MM.1S (cell line): Measurements from ENCODE around the gene NTPCR.

ENCODE experiments used
- DNase-seq: peaks from one replicate; pipeline ENCODE4 v3.0.0-alpha.2; 2015
- H2AFZ ChIP-seq: fragments of 300-600 bp; sonication (generic); 2 replicates; pipeline ENCODE4 v1.6.0; 2016; ENCODE audit warnings: antibody characterized with exemption, low read length
- H3F3A ChIP-seq: fragments of 300-600 bp; sonication (generic); 2 replicates; pipeline ENCODE4 v1.6.1; 2016; ENCODE audit warnings: mild to moderate bottlenecking, antibody characterized with exemption, low read length, moderate library complexity, mixed read lengths; ENCODE audit not compliant: insufficient read depth
- H3K27ac ChIP-seq: fragments of 300-600 bp; sonication (generic); 2 replicates; pipeline ENCODE4 v1.5.1; 2016; ENCODE audit warnings: mild to moderate bottlenecking, low read length
- H3K27me3 ChIP-seq: fragments of 300-600 bp; sonication (generic); replicated peaks from 2 replicates; pipeline ENCODE4 v1.6.0; 2016; ENCODE audit warnings: low read length; ENCODE audit not compliant: insufficient read depth
- H3K36me3 ChIP-seq: fragments of 300-600 bp; sonication (generic); replicated peaks from 2 replicates; pipeline ENCODE4 v1.6.1; 2016; ENCODE audit warnings: mild to moderate bottlenecking, low read length, mixed read lengths; ENCODE audit not compliant: insufficient read depth
- H3K4me1 ChIP-seq: fragments of 300-600 bp; sonication (generic); 2 replicates; pipeline ENCODE4 v1.6.1; 2016; ENCODE audit warnings: low read length, mixed read lengths
- H3K4me2 ChIP-seq: fragments of 300-600 bp; sonication (generic); 2 replicates; pipeline ENCODE4 v1.6.0; 2016; ENCODE audit warnings: low read depth, low read length
- H3K4me3 ChIP-seq: fragments of 300-600 bp; sonication (generic); 2 replicates; pipeline ENCODE4 v1.5.1; 2016; ENCODE audit warnings: low read length, mixed read lengths
- H3K79me2 ChIP-seq: fragments of 300-600 bp; sonication (generic); 2 replicates; pipeline ENCODE4 v1.6.1; 2016; ENCODE audit warnings: mixed run types, low read length, mixed read lengths
- H3K9ac ChIP-seq: fragments of 300-600 bp; sonication (generic); 2 replicates; pipeline ENCODE4 v1.6.1; 2016; ENCODE audit warnings: low read length, mixed read lengths
- H3K9me2 ChIP-seq: fragments of 300-600 bp; sonication (generic); replicated peaks from 2 replicates; pipeline ENCODE4 v1.6.1; 2016; ENCODE audit warnings: mild to moderate bottlenecking, low read length, mixed read lengths; ENCODE audit not compliant: insufficient read depth
- H3K9me3 ChIP-seq: fragments of 300-600 bp; sonication (generic); replicated peaks from 2 replicates; pipeline ENCODE4 v1.6.1; 2016; ENCODE audit warnings: mild to moderate bottlenecking, low read length, mixed read lengths; ENCODE audit not compliant: insufficient read depth
- H4K20me1 ChIP-seq: fragments of 300-600 bp; sonication (generic); 2 replicates; pipeline ENCODE4 v1.6.1; 2016; ENCODE audit warnings: mild to moderate bottlenecking, low read length, moderate library complexity, mixed read lengths; ENCODE audit not compliant: insufficient read depth
- EZH2 ChIP-seq: fragments of 300-600 bp; sonication (generic); optimal IDR thresholded peaks from 2 replicates; pipeline ENCODE3; 2017; ENCODE audit warnings: low read depth, mild to moderate bottlenecking, antibody characterized with exemption, low read length, mixed read lengths
- EZH2phosphoT487 ChIP-seq: fragments of 300-600 bp; sonication (generic); IDR thresholded peaks from 2 replicates; pipeline ENCODE4 v1.6.1; 2018; ENCODE audit warnings: antibody characterized with exemption, low read length
- TF ChIP-seq, protein P1 (sequence below): fragments of 300-600 bp; sonication (generic); IDR thresholded peaks from 2 replicates; pipeline ENCODE4 v1.5.1; 2016; ENCODE audit warnings: antibody characterized with exemption, low read length, mixed read lengths

NTPCR gene

GRCh38 chr1:232969799-232970198 is 19.4 kb downstream of the NTPCR start:
- Histone ChIP-seq H3K9me3 (no peaks in the 10 kb centered on the region), H3K36me3 (0 out of 2 replicates have a peak, but pooled peaks cover 4% of the 10 kb centered on the region), H3K27ac (no peak overlapping the region), H3F3A (no peaks in the 10 kb centered on the region), H3K4me3 (no peak overlapping the region), H2AFZ (no peak overlapping the region), H3K27me3 (no peaks in the 10 kb centered on the region), H3K79me2 (no peaks in the 10 kb centered on the region), H3K4me2 (no peak overlapping the region), H3K4me1 (no peaks in the 10 kb centered on the region), H3K9ac (no peak overlapping the region), H4K20me1 (no peaks in the 10 kb centered on the region), H3K9me2 (no peaks in the 10 kb centered on the region)
- TF ChIP-seq, protein P1, sequence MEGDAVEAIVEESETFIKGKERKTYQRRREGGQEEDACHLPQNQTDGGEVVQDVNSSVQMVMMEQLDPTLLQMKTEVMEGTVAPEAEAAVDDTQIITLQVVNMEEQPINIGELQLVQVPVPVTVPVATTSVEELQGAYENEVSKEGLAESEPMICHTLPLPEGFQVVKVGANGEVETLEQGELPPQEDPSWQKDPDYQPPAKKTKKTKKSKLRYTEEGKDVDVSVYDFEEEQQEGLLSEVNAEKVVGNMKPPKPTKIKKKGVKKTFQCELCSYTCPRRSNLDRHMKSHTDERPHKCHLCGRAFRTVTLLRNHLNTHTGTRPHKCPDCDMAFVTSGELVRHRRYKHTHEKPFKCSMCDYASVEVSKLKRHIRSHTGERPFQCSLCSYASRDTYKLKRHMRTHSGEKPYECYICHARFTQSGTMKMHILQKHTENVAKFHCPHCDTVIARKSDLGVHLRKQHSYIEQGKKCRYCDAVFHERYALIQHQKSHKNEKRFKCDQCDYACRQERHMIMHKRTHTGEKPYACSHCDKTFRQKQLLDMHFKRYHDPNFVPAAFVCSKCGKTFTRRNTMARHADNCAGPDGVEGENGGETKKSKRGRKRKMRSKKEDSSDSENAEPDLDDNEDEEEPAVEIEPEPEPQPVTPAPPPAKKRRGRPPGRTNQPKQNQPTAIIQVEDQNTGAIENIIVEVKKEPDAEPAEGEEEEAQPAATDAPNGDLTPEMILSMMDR = no peak
- no peak for TF ChIP-seq EZH2
- no peak for TF ChIP-seq EZH2phosphoT487
- no peak for DNase-seq

DNA sequence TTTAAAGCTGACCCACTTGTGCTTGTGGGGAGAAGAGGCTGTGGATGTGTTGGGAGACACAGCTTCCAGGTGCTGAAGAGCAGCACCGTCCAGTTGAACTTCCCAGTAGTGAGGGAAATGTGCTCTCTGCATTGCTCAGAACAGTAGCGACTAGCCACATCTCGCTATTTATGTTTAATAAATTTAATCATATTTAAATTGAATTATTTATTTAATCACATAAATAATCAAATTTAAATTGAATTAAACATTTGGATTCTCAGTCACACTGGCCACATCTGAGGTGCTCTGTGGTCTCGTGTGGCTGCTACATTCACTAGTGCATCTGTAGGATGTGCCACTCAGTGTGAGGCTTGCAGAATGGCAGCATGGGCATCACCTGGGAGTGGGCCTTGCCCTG is 20.1 kb downstream of the NTPCR start:
- H3K9me3 ChIP-seq = no peaks in the 10 kb centered on the region
- no peak overlapping the region for H3K9ac ChIP-seq
- H3K4me2 ChIP-seq = no peak overlapping the region
- H3K27ac ChIP-seq = no peak overlapping the region
- H3K4me3 ChIP-seq = no peak overlapping the region
- H3K27me3 ChIP-seq = no peaks in the 10 kb centered on the region
- TF ChIP-seq, protein P1 = no peak
- TF ChIP-seq EZH2 = no peak
- TF ChIP-seq EZH2phosphoT487 = no peak
- H2AFZ ChIP-seq = no peak overlapping the region
- no peaks in the 10 kb centered on the region for H3F3A ChIP-seq
- H3K9me2 ChIP-seq = no peaks in the 10 kb centered on the region
- DNase-seq = no peak
- H3K36me3 ChIP-seq = 0 out of 2 replicates have a peak, but pooled peaks cover 4% of the 10 kb centered on the region
- H3K4me1 ChIP-seq = no peaks in the 10 kb centered on the region
- no peaks in the 10 kb centered on the region for H4K20me1 ChIP-seq
- no peaks in the 10 kb centered on the region for H3K79me2 ChIP-seq

DNA sequence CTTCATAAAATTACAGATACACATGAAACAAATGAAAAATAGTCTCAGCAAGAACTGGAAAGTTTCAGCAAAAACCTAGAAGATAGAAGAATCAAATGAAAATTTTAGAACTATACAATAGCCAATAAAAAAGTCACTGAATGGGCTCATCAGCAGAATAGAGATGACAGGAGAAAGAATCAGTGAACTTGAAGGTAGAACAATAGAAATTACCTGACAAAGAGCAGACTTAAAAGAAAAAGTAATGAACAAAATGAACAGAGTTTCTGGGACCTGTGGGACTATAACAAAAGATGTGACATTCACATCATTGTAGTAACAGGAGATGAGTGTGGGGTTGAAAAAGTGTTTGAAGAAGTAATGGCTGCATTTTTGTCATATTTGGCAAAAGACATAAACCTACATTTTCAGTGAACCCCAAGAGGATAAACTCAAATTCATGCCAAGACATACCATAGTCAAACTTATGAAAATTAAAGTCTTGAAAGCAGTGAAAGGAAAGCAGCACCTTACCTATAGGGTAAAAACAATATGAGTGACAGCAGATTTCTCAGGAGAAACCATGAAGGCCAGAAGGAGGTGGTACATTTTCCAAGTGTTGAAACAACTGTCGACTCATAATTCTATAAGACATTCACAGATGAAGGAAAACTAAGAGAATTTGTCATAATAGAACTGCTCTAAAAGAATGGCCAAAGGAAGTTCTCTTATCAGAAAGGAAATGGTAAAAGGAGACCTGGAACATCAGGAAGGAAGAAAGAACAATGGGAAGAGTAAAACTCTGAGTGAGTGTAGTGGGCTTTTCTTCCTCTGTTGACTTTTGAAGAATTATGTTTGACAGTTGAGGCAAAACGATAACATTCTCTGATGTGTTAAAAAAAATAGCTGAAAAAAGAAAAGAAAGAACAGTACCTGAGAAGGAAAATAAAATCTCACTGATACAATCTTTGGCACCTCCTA is 23.5 kb downstream of the NTPCR start:
- no peaks in the 10 kb centered on the region for H3K27me3 ChIP-seq
- no peak overlapping the region for H3K27ac ChIP-seq
- H3K4me1 ChIP-seq = no peaks in the 10 kb centered on the region
- no peaks in the 10 kb centered on the region for H4K20me1 ChIP-seq
- H3K9me2 ChIP-seq = no peaks in the 10 kb centered on the region
- DNase-seq = no peak
- H3K4me2 ChIP-seq = no peak overlapping the region
- no peak for TF ChIP-seq EZH2
- TF ChIP-seq, protein P1 = no peak
- TF ChIP-seq EZH2phosphoT487 = no peak
- H3K36me3 ChIP-seq = 0 out of 2 replicates have a peak, but pooled peaks cover 4% of the 10 kb centered on the region
- no peak overlapping the region for H2AFZ ChIP-seq
- no peaks in the 10 kb centered on the region for H3K9me3 ChIP-seq
- no peak overlapping the region for H3K9ac ChIP-seq
- H3F3A ChIP-seq = no peaks in the 10 kb centered on the region
- no peak overlapping the region for H3K4me3 ChIP-seq
- no peaks in the 10 kb centered on the region for H3K79me2 ChIP-seq
